ENCODE data around the gene OR5P2.
"Not testable (repeated sequence)": the region's sequence is repeated elsewhere in the genome, so short reads cannot be mapped to it uniquely, and the experiment has no call there.

OR5P2 gene, protein sequence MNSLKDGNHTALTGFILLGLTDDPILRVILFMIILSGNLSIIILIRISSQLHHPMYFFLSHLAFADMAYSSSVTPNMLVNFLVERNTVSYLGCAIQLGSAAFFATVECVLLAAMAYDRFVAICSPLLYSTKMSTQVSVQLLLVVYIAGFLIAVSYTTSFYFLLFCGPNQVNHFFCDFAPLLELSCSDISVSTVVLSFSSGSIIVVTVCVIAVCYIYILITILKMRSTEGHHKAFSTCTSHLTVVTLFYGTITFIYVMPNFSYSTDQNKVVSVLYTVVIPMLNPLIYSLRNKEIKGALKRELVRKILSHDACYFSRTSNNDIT

GRCh38 chr11:7796842-7797241 is at the start of gene OR5P2:
TSS of gene OR5P2 (minus strand) at chr11:7796942. CDS start at chr11:7796942, 0 bp downstream.
- DNase-seq (ENCODE audit: low read depth), result no peak

DNA sequence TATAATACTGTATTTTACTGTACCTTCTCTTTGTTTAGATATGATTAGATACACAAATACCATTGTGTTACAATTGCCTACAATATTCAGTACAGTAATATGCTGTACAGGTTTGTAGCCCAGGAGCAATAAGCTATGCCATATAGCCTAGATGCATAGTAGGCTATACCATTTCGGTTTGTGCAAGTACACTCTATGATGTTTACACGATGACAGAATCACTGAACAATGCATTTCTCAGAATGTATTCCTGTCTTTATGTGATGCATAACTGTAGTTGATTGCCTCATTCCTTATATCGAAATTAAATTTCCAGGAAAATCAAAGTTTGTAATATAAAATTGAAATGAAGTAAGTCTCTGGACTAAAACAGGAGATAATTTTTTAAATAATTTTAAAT is 49.3 kb upstream of the OR5P2 start:
- no peak for DNase-seq (ENCODE audit: low read depth)

DNA sequence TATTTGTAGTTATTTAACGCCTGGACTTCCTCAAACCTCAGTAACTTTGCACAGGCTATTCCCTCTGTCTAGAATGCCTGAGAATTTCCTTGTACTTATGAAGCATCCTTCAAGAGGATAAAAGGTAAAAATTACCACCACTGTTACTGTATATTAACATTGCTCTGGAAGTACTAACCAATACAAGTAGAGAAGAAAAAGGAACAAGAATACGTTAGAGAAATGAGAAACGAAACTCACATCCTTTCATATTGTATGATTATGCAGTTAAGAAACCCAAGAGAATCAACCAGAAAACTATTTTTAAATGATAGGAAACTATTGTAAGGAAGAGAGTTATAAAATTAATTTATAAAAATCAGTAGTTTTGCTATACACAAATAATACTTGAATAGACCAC is 48.2 kb upstream of the OR5P2 start:
- DNase-seq (ENCODE audit: low read depth), result no peak

GRCh38 chr11:7844521-7844920 is 47.8 kb upstream of the OR5P2 start:
- no peak for DNase-seq (ENCODE audit: low read depth)

GRCh38 chr11:7840578-7840977 is 43.8 kb upstream of the OR5P2 start:
- DNase-seq (ENCODE audit: low read depth), result no peak

DNA sequence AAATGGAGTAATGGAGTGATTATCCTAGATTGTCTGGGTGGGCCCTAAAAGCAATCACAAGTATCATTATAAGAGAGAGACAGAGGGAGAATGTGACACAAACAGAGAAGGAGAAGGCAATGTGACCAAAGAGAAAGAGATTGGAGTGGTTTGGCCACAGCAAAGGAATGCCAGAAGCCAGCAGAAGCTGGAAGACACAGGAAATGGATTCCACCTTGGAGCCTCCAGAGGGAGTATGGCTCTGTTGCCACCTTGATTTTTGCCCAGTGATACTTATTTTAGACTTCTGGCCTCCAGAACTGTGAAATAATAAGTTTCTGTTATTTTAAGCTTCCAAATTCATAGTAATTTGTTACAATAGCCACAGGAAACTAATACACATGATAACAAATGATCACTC is 36.8 kb upstream of the OR5P2 start:
- DNase-seq (ENCODE audit: low read depth), result no peak

DNA sequence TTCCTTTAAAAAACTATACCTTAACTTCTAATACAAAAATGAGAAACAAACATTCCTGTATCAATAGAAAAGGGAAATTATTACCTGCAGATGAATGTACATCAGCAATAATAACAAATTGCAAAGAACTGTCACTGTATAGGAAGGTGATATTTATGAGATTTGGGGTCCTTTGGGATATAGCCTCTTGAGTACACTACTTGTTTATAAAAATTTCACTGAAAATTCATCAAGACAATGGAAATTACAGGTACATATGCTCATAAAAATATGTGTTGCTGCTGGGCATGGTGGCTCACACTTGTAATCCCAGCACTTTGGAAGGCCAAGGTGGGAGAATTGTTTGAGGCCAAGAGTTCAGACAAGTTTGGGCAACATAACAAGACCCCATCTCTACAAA is 34.0 kb upstream of the OR5P2 start, which contains the start of gene OR5P3:
TSS of gene OR5P3 (minus strand) at position 101 of the 400 bp plus-strand sequence.
- no peak for DNase-seq (ENCODE audit: low read depth)

DNA sequence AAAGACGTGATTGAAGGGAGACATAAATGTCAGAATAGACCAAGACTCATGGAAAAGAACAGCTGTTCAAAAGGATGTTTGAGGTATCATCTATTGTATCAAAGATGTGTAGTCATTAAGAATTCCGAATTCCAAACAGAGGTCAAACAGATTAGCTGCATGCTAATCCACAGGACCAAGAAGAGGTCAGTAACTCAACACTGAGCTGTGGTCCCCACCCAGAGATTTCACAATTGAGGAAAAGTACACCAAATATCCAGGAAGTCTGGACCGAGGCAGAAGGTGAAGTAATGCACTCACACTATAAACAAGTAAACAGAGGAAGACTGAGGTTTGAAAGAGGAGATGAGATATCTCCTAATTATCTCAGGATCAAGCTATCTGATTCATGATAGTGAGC is 29.6 kb upstream of the OR5P2 start:
- DNase-seq (ENCODE audit: low read depth), result no peak

DNA sequence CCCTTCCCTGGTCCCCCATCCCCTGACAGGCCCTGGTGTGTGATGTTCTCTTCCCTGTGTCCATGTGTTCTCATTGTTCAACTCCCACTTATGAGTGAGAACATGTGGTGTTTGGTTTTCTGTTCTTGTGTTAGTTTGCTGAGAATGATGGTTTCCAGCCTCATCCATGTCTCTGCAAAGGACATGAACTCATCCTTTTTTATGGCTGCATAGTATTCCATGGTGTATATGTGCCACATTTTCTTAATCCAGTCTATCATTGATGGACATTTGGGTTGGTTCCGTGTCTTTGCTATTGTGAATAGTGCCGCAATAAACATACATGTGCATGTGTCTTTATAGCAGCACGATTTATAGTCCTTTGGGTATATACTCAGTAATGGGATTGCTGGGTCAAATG is 23.7 kb upstream of the OR5P2 start:
- not testable (repeated sequence) for DNase-seq (ENCODE audit: low read depth)

- not testable (repeated sequence) for DNase-seq (ENCODE audit: low read depth)
Observed at GRCh38 chr11:7814897-7815296, 18.2 kb upstream of the OR5P2 start.

GRCh38 chr11:7810301-7810700 is 13.6 kb upstream of the OR5P2 start:
- not testable (repeated sequence) for DNase-seq (ENCODE audit: low read depth)

- DNase-seq (ENCODE audit: low read depth), result no peak
Observed at GRCh38 chr11:7793233-7793632, 3.5 kb downstream of the OR5P2 start.

- DNase-seq (ENCODE audit: low read depth), result no peak
Observed at GRCh38 chr11:7787239-7787638, 9.5 kb downstream of the OR5P2 start.

- DNase-seq (ENCODE audit: low read depth), result no peak
Observed at GRCh38 chr11:7775689-7776088, 21.1 kb downstream of the OR5P2 start.

- DNase-seq (ENCODE audit: low read depth), result not testable (repeated sequence)
Observed at GRCh38 chr11:7764301-7764700, 32.4 kb downstream of the OR5P2 start.

DNA sequence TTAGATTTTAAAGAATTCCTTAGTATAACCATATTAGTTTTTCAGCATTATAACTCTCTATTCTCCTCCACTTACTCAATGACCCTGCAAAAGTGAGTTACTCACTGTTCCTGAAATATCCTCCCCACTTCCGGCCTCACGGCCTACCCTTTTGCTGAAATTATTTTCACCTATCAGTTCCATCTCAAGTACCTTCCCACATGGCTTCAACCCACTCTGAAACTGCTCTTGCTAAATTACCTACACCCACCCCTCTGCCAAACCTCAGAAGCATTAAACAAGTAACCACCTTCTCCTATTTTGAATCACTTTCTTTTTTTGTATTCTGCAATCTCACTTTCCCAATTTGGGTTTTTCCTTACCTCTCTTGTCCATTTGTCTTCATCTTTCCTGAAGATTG is 37.7 kb downstream of the OR5P2 start:
- no peak for DNase-seq (ENCODE audit: low read depth)

GRCh38 chr11:7749456-7749855 is 47.3 kb downstream of the OR5P2 start:
- DNase-seq (ENCODE audit: low read depth), result no peak

Data from amniotic epithelial cell (primary cell).